ENCODE measurements around the gene CFH. TPM values are rescaled to one million over a fixed set of nuclear protein-coding genes. Genes with fewer than 3 reads are reported as not detected.
"Not testable (repeated sequence)": the region's sequence is repeated elsewhere in the genome, so short reads cannot be mapped to it uniquely, and the experiment has no call there.

CFH gene
- total RNA-seq, 4 donors from 2014 or later, result 35.7 to 111 (median 60.9) TPM

DNA sequence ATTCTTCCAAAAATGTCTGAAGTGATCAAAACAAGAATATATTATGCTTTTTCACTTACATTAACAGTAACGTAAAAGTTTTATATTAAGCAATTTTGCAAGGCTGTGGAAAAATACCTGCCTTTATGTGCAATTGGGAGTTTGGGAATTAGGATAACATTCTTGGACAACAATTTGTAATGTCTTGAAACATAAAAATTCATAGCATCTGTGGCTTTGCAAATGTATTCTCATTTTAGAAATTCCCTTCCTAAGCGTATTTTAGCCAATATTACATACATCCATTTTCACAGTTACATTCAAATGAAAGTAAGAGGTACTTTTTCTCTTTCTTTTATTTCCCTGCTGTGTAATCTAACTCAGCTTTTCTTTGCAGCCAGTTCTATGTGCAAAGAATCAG is 13.4 kb upstream of the CFH start:
- H3K36me3 ChIP-seq, result no peaks in the 10 kb centered on the region
- TF ChIP-seq POLR2A (IDR thresholded peaks at IDR 0.05) (no peak), POLR2AphosphoS5 (IDR thresholded peaks at IDR 0.05) (no peak), EP300 (IDR thresholded peaks at IDR 0.05) (no peak)
- TF ChIP-seq, protein P1, sequence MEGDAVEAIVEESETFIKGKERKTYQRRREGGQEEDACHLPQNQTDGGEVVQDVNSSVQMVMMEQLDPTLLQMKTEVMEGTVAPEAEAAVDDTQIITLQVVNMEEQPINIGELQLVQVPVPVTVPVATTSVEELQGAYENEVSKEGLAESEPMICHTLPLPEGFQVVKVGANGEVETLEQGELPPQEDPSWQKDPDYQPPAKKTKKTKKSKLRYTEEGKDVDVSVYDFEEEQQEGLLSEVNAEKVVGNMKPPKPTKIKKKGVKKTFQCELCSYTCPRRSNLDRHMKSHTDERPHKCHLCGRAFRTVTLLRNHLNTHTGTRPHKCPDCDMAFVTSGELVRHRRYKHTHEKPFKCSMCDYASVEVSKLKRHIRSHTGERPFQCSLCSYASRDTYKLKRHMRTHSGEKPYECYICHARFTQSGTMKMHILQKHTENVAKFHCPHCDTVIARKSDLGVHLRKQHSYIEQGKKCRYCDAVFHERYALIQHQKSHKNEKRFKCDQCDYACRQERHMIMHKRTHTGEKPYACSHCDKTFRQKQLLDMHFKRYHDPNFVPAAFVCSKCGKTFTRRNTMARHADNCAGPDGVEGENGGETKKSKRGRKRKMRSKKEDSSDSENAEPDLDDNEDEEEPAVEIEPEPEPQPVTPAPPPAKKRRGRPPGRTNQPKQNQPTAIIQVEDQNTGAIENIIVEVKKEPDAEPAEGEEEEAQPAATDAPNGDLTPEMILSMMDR (IDR thresholded peaks at IDR 0.05), result no peak
- H3K9me3 ChIP-seq, result no peaks in the 10 kb centered on the region
- no peaks in the 10 kb centered on the region for H3K4me1 ChIP-seq
- H3K27me3 ChIP-seq, result no peaks in the 10 kb centered on the region
- H3K4me3 ChIP-seq, result no peak overlapping the region
- no peak for ATAC-seq
- WGBS, 2 donors (ENCODE audit: low coverage in 1 of 2), result 86 to 96% methylated on average over 2 of the region's 2 CpGs
- no peak overlapping the region for H3K27ac ChIP-seq

DNA sequence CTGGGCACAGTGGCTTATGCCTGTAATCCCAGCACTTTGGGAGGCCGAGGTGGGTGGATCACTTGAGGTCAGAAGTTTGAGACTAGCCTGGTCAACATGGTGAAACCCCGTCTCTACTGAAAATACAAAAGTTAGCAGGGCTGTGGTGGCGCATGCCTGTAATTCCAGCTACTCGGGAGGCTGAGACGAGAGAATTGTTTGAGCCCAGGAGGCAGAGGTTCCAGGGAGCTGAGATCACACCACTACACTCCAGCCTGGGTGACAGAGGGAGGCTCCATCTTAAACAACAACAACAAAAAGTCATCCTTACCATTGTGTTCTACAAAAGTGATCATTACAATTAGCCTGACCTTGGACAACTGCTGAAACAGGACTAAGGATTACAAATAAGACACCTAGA is 12.6 kb upstream of the CFH start:
- H3K4me3 ChIP-seq, H3K9me3 ChIP-seq, H3K4me1 ChIP-seq, H3K27me3 ChIP-seq, H3K27ac ChIP-seq, H3K36me3 ChIP-seq, ATAC-seq: not testable (repeated sequence)
- WGBS, 2 donors (ENCODE audit: low coverage in 1 of 2), result 90 to 95% methylated on average over 3 to 4 of the region's 5 CpGs

DNA sequence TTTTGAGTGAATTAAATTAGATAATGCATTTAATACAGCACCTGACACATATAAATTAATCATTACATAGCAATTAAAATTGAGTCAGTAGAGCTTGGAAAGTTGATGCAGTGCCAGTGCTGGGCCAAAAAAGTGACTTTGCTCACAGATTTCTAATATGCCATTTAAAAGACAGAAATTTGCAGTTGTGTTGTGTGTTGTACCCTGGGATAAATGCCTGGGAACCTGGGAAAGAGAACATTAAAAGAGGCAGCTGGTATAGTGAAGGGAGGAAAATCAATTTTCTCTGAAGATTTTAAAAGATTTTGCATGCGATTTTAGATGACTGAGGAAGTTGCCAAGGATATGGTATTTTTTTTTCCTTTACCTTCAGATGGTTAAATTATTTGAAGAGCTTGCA is 10.9 kb upstream of the CFH start:
- Histone ChIP-seq H3K36me3 (no peaks in the 10 kb centered on the region), H3K9me3 (no peaks in the 10 kb centered on the region), H3K4me3 (no peak overlapping the region), H3K27me3 (no peaks in the 10 kb centered on the region), H3K4me1 (no peaks in the 10 kb centered on the region), H3K27ac (no peak overlapping the region)
- no peak for ATAC-seq
- WGBS, 2 donors (ENCODE audit: low coverage in 1 of 2), result 94 to 100% methylated on average over 1 of the region's 1 CpG
- TF ChIP-seq POLR2AphosphoS5 (IDR thresholded peaks at IDR 0.05) (no peak), EP300 (IDR thresholded peaks at IDR 0.05) (no peak), POLR2A (IDR thresholded peaks at IDR 0.05) (no peak)
- TF ChIP-seq, protein P1 (IDR thresholded peaks at IDR 0.05), result no peak

DNA sequence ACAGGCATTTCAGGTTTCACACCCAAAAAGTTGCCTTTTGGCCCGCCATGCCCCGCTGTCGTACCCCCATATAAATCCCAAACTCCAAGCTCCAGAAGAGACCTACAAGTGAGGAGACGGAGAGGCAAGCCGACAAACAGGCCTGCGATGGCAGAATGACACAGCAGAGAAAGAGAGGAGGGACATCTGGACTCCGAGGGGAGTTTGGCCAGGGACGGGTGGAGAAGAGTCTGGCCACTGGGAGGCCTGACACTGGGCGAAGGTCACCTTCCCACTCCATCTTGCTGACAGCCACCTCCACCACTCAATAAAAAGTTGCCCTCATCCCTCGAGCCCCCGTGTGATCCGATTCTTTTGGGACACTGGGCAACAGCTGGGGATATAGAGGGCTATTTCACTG is 1.9 kb upstream of the CFH start:
- 91 to 100% methylated on average over 2 to 5 of the region's 12 CpGs for WGBS, 2 donors (ENCODE audit: low coverage in 1 of 2)
- Histone ChIP-seq H3K9me3 (no peaks in the 10 kb centered on the region), H3K4me1 (peaks cover 0 to 3% (median 0%) of the 10 kb centered on the region in 3 donors), H3K36me3 (no peaks in the 10 kb centered on the region), H3K27me3 (no peaks in the 10 kb centered on the region), H3K4me3 (no peak overlapping the region), H3K27ac (no peak overlapping the region)
- TF ChIP-seq POLR2AphosphoS5 (IDR thresholded peaks at IDR 0.05) (no peak), EP300 (IDR thresholded peaks at IDR 0.05) (no peak), POLR2A (IDR thresholded peaks at IDR 0.05) (no peak)
- TF ChIP-seq, protein P1 (IDR thresholded peaks at IDR 0.05), result no peak
- ATAC-seq, result no peak

DNA sequence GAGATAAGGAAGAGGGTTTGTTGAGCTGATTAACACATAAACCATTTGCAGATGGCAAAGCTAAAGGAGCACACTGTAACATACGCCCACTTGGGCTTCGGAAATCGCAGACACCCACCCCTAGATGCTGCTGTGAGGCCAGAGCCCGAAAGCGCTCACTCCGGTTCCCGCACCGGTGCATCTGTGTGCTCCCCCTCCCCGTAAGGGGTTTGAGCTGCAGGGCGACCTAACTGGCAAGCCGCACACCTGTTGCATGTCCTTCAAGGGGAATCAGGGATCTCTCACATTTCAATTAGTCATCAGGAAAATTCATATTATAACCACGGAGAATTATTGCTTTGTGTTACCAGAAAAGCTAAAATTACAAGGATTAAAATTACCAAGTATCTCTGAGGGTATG is 1.4 kb upstream of the CFH start:
- Histone ChIP-seq H3K36me3 (no peaks in the 10 kb centered on the region), H3K27ac (no peak overlapping the region), H3K4me3 (no peak overlapping the region), H3K4me1 (peaks cover 0 to 7% (median 0%) of the 10 kb centered on the region in 3 donors), H3K27me3 (no peaks in the 10 kb centered on the region), H3K9me3 (no peaks in the 10 kb centered on the region)
- WGBS, 2 donors (ENCODE audit: low coverage in 1 of 2), result 40 to 90% methylated on average over 1 to 2 of the region's 12 CpGs
- ATAC-seq, result no peak
- TF ChIP-seq POLR2AphosphoS5 (IDR thresholded peaks at IDR 0.05) (no peak), POLR2A (IDR thresholded peaks at IDR 0.05) (no peak), EP300 (IDR thresholded peaks at IDR 0.05) (no peak)
- TF ChIP-seq, protein P1 (IDR thresholded peaks at IDR 0.05), result no peak

Measured in gastroesophageal sphincter (tissue), 4 donors.